ENCODE results near the gene PPFIA3.
"Not testable (repeated sequence)": the region's sequence is repeated elsewhere in the genome, so short reads cannot be mapped to it uniquely, and the experiment has no call there.

Gene PPFIA3

GRCh38 chr19:49103331-49104085, 15.8 kb upstream of the PPFIA3 start:
- DNase-seq (ENCODE audit: low read depth in 2 of 2): no peak

- no peak for DNase-seq (ENCODE audit: low read depth in 2 of 2)
These were observed 15.0 kb upstream of the PPFIA3 start for GRCh38 chr19:49104229-49104864.

DNA sequence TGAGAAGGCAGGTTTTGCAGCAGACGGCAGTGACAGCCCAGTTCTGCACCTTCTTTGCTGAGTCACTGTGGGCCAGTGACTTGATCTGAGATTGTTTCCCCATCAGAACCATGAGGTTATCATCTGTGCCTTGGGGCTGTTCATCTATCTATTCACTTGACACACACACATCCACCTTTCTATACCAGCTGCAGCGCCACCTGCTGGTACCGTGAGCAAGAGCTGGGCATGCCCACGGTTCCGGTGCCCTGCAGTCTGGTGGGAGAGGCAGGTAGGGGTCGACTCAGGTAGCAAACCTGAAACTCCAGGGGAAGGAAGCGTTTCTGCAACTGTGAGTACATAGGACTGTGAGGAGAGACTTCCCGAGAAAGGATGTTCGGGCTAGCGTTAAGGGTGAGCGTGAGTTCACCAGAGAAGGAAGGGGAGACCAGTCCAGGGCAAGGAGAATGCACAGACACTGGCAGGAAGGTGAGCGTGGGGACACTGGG, 12.7 kb upstream of the PPFIA3 start:
- DNase-seq (ENCODE audit: low read depth in 2 of 2): no peak

- no peak for DNase-seq (ENCODE audit: low read depth in 2 of 2)
These were observed 11.5 kb upstream of the PPFIA3 start for GRCh38 chr19:49107625-49108459.

DNA sequence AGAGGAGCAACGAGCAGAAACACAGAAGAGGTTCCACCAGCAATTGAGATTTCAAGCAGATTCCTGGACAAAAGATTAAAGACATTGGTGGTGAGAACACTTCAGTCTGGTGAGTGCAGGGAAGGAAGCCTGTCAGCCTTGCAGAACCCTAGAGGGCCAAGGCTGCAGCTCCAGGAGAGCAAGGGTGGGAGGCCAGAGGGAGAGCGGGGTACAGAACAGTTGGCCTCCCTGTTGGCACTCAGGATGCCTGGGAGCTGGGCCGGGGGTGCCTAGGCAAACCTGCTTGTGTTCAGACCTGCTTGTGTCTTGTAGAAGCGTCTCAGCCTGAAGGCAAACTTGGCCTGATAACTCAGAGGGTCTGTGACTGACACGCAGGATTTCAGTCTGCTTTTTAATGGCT, 10.3 kb upstream of the PPFIA3 start:
- no peak for DNase-seq (ENCODE audit: low read depth in 2 of 2)

- no peak for DNase-seq (ENCODE audit: low read depth in 2 of 2)
These were observed 9.6 kb upstream of the PPFIA3 start for GRCh38 chr19:49109569-49110233.

DNA sequence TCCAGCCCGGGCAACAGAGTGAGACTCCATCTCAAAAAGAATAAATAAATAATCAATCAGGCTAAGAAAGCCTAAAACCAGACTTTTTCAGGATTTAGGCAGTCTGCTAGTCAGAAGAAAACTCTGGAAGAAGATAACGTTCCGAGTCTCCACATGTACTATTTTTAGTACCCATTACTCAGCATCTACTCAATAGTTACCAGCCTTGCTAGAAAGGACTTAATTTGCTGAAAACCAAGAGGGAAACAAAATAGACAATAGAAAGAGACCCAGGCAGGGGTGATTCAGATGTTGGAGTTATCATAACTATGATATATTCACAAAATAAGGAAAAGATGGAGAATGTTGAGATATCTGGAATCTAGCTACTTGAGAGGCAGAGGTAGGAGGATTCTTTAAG, 8.8 kb upstream of the PPFIA3 start:
- DNase-seq (ENCODE audit: low read depth in 2 of 2): no peak

- no peak for DNase-seq (ENCODE audit: low read depth in 2 of 2)
These were observed 7.9 kb upstream of the PPFIA3 start for GRCh38 chr19:49111218-49111998.

DNA sequence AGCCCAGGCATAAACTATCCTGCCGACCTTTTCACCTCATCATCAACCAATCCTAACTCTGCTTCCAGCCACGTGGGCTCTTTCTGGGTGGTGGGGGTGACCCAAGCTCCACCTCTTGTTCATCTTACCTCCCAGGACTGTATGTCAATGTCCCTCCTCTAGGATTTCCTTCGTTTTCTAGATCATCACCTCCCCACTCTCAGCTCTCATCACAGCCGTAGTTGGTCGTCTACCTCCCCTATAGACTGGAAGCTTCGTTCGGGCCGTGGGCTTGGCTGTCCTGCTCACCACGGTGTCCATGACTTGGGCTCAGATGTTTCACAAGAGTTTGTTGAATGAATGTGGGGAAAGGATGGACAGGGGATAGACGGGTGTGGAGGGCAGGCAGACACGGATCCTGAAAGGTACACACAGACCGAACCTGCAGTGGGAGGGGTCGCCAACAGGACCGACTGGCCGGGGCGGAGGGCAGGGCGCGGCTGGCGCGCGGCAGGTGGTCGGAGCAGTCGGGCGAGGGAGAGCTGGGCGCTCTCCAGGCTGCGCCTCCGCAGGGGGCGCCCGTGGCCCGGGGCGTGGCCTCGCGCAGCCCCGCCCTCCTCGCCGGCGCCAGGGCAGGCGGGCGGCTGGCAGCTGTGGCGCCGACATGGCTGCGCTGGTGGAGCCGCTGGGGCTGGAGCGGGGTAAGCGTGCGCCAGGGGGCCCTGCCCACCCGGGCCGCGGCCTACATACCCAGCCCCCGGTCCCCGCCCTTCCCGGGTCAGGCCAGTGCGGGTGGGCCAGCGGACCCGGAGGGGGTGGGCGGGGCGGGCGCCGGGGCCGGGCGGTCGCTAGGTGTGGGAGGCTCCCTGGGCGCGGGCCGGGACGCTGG, 5.3 kb upstream of the PPFIA3 start, which contains the start of gene LIN7B:
Gene LIN7B (plus strand): TSS at position 609 of the 868 bp plus-strand sequence. CDS start 35 bp downstream, at position 644.
- DNase-seq (ENCODE audit: low read depth in 2 of 2): peak in 1 of 2 experiments; percentile 13

GRCh38 chr19:49114630-49115363, 4.5 kb upstream of the PPFIA3 start:
- peak in 1 of 2 experiments; percentile 20 for DNase-seq (ENCODE audit: low read depth in 2 of 2)

GRCh38 chr19:49116544-49116943, 2.8 kb upstream of the PPFIA3 start:
- DNase-seq (ENCODE audit: low read depth in 2 of 2): no peak

DNA sequence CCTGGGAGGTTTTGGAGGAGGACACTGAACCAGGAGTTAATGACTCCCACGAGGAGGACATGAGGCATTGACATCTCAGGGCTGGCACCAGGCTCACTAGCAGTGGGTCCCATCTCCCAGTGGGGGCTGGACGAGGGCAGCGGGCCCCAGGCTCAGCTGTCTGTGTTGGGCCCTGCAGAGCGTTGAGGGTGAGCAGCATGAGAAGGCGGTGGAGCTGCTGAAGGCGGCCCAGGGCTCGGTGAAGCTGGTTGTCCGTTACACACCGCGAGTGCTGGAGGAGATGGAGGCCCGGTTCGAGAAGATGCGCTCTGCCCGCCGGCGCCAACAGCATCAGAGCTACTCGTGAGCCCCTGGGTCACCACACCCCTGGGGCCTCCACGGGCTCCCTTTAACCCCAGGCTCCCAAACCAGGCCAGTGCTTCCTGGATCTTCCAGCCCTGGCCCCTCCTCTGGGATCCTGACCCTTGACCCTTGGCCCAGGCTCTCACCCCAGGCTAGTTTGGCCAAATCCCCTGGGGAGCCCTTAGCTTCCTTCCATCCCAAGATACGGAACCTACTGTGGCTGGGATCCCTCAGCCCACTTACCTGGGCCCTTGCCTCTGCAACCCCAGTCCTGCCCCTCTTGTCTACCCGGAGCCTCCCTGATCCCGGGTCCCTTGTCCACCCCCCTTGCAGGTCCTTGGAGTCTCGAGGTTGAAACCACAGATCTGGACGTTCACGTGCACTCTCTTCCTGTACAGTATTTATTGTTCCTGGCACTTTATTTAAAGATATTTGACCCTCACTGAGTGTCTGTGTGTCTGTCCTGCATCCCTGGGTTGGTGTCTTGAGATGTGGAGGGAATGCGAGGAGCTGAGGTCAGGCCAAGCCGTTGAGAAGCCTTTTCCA, 1.4 kb upstream of the PPFIA3 start:
- DNase-seq (ENCODE audit: low read depth in 2 of 2): no peak

DNA sequence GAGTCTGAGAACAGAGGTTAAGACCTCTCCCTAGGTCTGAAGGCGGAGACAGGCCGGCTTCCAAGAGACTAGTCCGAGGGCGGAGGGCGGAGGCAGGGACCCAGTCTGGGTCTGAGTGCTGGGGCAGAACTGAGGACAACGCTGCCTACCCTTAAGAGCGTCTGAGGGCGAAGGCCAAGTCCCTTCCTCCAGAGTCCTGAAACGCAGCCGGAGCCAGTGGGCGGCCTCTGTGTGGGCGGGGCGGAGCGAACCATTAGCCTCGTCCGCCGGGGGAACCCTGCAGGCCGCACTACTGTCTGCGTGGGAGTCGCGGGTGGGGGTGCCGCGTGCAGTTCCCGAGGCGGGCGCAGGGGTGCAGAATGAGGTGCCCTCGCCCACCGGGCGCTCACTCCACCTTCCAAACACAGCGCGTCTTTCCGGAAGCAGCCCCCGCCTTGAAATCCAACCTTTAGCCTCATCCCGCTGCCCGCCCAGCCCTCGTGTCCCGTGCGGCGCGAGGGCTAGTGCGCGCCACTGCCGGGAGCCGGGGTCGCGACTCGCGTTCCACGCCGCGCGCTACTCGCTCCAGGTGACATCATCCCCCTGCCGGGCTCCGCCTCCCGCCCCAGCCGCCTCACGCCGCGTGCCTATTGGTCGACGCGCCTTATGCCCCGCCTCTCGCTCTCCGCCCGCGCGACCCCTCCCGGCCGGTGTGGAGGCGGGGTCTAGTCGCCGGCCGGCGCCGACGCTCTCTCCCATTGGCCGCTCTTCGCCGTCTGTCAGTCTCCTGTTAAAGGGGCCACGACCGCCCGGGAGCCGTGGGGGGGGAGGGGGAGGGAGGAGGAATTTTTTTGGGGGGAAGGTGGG, 556 bp upstream of the PPFIA3 start, which contains the start of gene C19orf73:
Gene C19orf73 (minus strand): TSS at position 579 of the 846 bp plus-strand sequence. CDS start 121 bp downstream, at position 458.
- peak; percentile 81 to 85 for DNase-seq (ENCODE audit: low read depth in 2 of 2)

DNA sequence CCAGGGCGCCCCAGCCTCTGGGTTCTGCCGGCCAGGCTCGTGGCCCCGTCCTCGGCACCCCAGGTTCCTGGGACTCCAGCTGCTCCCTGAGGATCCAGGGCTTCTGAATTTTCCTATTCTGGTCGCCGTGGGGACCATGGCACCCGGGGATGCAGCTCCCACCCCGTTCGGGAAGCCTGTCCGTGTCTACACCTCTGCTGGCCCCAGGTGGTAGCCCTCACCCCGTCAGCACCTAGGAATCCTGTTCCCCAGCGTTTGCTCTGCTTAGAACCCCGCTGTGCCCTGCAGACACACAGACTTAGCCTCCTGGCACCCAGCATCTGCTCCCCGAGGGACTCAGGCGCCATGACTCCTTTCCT, 960 bp downstream of the PPFIA3 start:
- no peak for DNase-seq (ENCODE audit: low read depth in 2 of 2)

- no peak for DNase-seq (ENCODE audit: low read depth in 2 of 2)
These were observed 1.5 kb downstream of the PPFIA3 start for GRCh38 chr19:49120868-49121267.

- DNase-seq (ENCODE audit: low read depth in 2 of 2): not testable (repeated sequence)
These were observed 2.5 kb downstream of the PPFIA3 start for GRCh38 chr19:49121841-49122240.

DNA sequence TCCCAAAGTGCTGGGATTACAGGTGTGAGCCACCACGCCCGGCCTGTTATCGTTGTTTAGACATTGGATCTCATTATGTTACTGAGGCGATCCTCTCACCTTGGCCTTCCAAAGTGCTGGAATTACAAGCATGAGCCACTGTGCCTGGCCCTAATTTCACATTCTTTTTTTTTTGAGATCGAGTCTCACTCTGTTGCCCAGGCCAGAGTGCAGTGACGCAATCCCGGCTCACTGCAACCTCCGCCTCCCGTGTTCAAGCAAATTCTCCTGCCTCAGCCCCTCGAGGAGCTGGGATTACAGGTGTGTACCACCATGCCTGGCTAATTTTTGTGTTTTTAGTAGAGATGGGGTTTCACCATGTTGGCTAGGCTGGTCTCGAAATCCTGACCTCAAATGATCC, 3.9 kb downstream of the PPFIA3 start:
- not testable (repeated sequence) for DNase-seq (ENCODE audit: low read depth in 2 of 2)
